HepG2 (cell line): Measurements from ENCODE around the gene HYAL1.

ENCODE experiments used
- CEBPB ChIP-seq: IDR thresholded peaks from 2 replicates; pipeline ENCODE4 v1.6.1; 2011; ENCODE audit warnings: low read depth, low read length, improper control_type of control experiment, borderline replicate concordance
- EZH2 ChIP-seq: conservative IDR thresholded peaks from 2 replicates; pipeline ENCODE4 v1.6.1; 2012; ENCODE audit warnings: mild to moderate bottlenecking, low read depth, low read length, moderate library complexity
- POLR2A ChIP-seq, 2 experiments: IDR thresholded peaks; 2 replicates each; pipeline ENCODE4 v1.6.1; 2011; ENCODE audit warnings: low read depth in 2 of 2, low read length in 2 of 2, mild to moderate bottlenecking in 1 of 2, moderate library complexity in 1 of 2; ENCODE audit not compliant: insufficient read depth in 1 of 2
- RAD51 ChIP-seq: fragments of 450-650 bp; IDR thresholded peaks from 2 replicates; pipeline ENCODE4 v1.6.1; 2016; ENCODE audit warnings: borderline replicate concordance
- REST ChIP-seq, 2 experiments: IDR thresholded peaks; 2 replicates each; pipeline ENCODE4 v1.6.1; 2011 to 2012; ENCODE audit warnings: low read length in 2 of 2, borderline replicate concordance in 1 of 2, low read depth in 1 of 2, mild to moderate bottlenecking in 1 of 2, moderate library complexity in 1 of 2
- SMARCC2 ChIP-seq: fragments of 450-650 bp; IDR thresholded peaks from 2 replicates; pipeline ENCODE4 v1.6.1; 2017; ENCODE audit warnings: antibody characterized with exemption, mild to moderate bottlenecking
- TAF1 ChIP-seq: sonication (generic); formaldehyde crosslinking; IDR thresholded peaks from 2 replicates; pipeline ENCODE4 v1.4.0; 2020; ENCODE audit warnings: missing genetic modification reagents
- TBL1XR1 ChIP-seq: fragments of 150-350 bp; IDR thresholded peaks from 2 replicates; pipeline ENCODE4 v1.6.1; 2014; ENCODE audit warnings: borderline replicate concordance, low read length; ENCODE audit not compliant: partially characterized antibody
- ZZZ3 ChIP-seq: sonication (generic); formaldehyde crosslinking; IDR thresholded peaks from 2 replicates; pipeline ENCODE4 v1.4.0; 2020; ENCODE audit warnings: missing genetic modification reagents, mild to moderate bottlenecking, borderline replicate concordance
- TF ChIP-seq, protein P1 (sequence below): sonication (generic); formaldehyde crosslinking; IDR thresholded peaks from 2 replicates; pipeline ENCODE4 v1.8.0; 2022; ENCODE audit warnings: missing genetic modification reagents, mild to moderate bottlenecking, borderline replicate concordance

DNA sequence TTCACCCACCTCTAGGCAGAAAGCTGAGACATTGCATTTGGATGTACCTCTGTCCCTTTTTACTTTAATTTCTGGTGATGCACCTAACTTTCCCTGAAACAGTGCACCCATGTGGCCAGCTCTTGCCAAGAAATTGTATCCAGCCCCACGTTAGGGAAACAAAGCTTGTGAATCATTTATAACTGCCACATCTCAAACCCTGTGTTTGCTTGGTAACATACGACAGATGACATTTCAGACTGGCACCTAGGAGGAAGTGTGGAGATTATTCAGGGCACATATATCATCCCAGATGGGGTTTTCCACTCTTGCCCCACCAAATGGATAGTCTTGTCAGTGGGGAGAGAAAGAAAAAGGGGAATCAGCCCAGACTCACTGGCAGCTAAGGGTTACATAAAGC is 49.4 kb upstream of the HYAL1 start:
- TF ChIP-seq TBL1XR1 (no peak), POLR2A (IDR thresholded peaks at IDR 0.05; ENCODE audit: insufficient read depth in 1 of 2, low read depth in 2 of 2, low read length in 2 of 2) (no peak), TAF1 (CRISPR knock-in tag) (no peak), RAD51 (no peak), REST (IDR thresholded peaks at IDR 0.05; ENCODE audit: borderline replicate concordance in 1 of 2, low read depth in 1 of 2, low read length in 2 of 2) (no peak), ZZZ3 (CRISPR knock-in tag) (no peak), EZH2 (no peak), SMARCC2 (no peak), CEBPB (no peak)
- TF ChIP-seq, protein P1, sequence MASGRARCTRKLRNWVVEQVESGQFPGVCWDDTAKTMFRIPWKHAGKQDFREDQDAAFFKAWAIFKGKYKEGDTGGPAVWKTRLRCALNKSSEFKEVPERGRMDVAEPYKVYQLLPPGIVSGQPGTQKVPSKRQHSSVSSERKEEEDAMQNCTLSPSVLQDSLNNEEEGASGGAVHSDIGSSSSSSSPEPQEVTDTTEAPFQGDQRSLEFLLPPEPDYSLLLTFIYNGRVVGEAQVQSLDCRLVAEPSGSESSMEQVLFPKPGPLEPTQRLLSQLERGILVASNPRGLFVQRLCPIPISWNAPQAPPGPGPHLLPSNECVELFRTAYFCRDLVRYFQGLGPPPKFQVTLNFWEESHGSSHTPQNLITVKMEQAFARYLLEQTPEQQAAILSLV (CRISPR knock-in tag): no peak
